Measurements from ENCODE around the gene PCDH9.
"Not testable (repeated sequence)": the region's sequence is repeated elsewhere in the genome, so short reads cannot be mapped to it uniquely, and the experiment has no call there.

The PCDH9 gene

GRCh38 chr13:66305961-66306617, 924.0 kb downstream of the PCDH9 start:
- H3K4me1 ChIP-seq (ENCODE audit: control insufficient read depth in 1 of 2, insufficient read depth in 1 of 2, low read depth in 1 of 2, low read length in 1 of 2) = no peaks in the 10 kb centered on the region
- H3K36me3 ChIP-seq = no peaks in the 10 kb centered on the region
- no peak overlapping the region for H3K4me3 ChIP-seq (ENCODE audit: low read depth in 1 of 2, low read length in 1 of 2)
- no peak overlapping the region for H3K27ac ChIP-seq
- H3K9me3 ChIP-seq = no peaks in the 10 kb centered on the region
- H3K27me3 ChIP-seq = no peaks in the 10 kb centered on the region
- TF ChIP-seq CTCF (IDR thresholded peaks at IDR 0.05) = no peak

DNA sequence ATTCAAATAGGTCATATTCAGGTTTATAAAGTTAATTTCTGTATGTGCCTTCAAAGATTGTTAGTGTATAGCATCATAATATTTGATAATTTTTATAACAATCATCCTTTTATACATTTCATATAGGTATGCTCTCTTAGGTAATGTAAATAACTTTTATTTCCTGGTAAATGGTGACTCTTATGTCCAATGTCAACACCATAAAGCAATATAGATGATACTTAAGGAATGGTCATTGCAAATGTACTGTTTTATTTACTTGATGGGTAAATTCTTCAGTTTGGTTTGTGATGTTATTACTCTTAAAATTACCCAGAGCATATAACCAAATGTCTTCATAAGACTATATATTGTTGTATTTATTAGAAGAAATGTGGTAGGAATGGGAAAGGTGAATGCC, 928.7 kb downstream of the PCDH9 start:
- Histone ChIP-seq H3K27me3 (no peaks in the 10 kb centered on the region), H3K4me1 (ENCODE audit: control insufficient read depth in 1 of 2, insufficient read depth in 1 of 2, low read depth in 1 of 2, low read length in 1 of 2) (no peaks in the 10 kb centered on the region), H3K4me3 (ENCODE audit: low read depth in 1 of 2, low read length in 1 of 2) (no peak overlapping the region), H3K36me3 (no peaks in the 10 kb centered on the region), H3K27ac (no peak overlapping the region), H3K9me3 (no peaks in the 10 kb centered on the region)
- no peak for TF ChIP-seq CTCF (IDR thresholded peaks at IDR 0.05)

DNA sequence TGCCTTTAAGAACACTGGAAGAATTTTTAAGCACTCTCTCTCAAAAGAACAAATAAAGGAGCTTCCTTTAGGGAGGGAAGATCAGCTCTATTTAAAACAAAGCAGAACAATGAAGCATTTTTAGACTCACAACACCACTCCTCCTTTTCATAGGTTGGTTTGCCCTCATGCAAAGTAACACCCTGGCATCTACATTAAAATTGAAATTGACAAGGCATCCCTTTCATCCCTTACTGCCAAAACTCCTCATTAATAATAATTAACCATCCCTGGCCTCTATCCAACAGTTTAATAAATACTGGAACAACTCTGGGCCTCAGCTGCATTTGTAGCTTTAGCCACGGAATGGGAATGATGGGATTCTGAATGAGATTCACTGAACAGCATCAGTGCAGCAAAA, 929.1 kb downstream of the PCDH9 start:
- H3K4me3 ChIP-seq (ENCODE audit: low read depth in 1 of 2, low read length in 1 of 2) = no peak overlapping the region
- no peaks in the 10 kb centered on the region for H3K9me3 ChIP-seq
- no peak overlapping the region for H3K27ac ChIP-seq
- H3K27me3 ChIP-seq = no peaks in the 10 kb centered on the region
- H3K36me3 ChIP-seq = no peaks in the 10 kb centered on the region
- TF ChIP-seq CTCF (IDR thresholded peaks at IDR 0.05) = no peak
- H3K4me1 ChIP-seq (ENCODE audit: control insufficient read depth in 1 of 2, insufficient read depth in 1 of 2, low read depth in 1 of 2, low read length in 1 of 2) = no peaks in the 10 kb centered on the region

DNA sequence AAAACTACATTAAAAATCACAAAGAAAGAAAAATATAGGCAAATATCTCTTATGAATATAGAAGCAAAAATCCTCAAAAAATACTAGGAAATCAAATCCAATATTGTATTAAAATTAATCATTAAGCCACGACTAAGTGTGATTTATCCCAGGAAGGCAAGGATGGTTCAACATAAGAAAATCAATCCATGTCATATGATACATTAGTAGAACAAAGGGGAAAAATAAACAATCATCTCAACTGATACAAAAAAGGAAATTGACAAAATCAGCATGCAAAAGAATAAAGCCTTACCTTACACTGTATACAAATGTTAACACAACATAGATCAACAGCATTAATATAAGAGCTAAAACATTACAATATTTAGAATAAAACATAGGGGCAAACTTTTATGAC, 933.3 kb downstream of the PCDH9 start:
- H3K27me3 ChIP-seq = no peaks in the 10 kb centered on the region
- no peak overlapping the region for H3K4me3 ChIP-seq (ENCODE audit: low read depth in 1 of 2, low read length in 1 of 2)
- H3K27ac ChIP-seq = no peak overlapping the region
- H3K36me3 ChIP-seq = no peaks in the 10 kb centered on the region
- TF ChIP-seq CTCF (IDR thresholded peaks at IDR 0.05) = no peak
- no peaks in the 10 kb centered on the region for H3K9me3 ChIP-seq
- H3K4me1 ChIP-seq (ENCODE audit: control insufficient read depth in 1 of 2, insufficient read depth in 1 of 2, low read depth in 1 of 2, low read length in 1 of 2) = no peaks in the 10 kb centered on the region

DNA sequence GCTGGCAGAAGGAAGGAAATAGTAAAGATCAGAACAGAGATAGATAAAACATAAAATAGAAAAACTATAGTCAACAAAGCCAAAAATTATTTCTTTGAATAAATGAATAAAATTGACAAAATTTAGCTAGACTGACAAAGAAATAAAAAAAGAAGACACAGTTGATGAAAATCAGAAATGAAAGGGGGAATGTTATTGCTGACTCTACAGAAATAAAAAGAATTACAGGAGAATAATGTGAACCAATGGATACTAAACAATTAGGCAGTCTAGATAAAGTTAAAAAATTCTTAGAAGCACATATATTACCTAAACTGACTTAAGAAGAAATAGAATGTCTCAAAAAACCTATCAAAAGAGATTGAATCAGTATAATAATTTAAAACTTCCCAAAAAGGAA, 933.8 kb downstream of the PCDH9 start:
- H3K27me3 ChIP-seq = no peaks in the 10 kb centered on the region
- no peak overlapping the region for H3K27ac ChIP-seq
- H3K36me3 ChIP-seq = no peaks in the 10 kb centered on the region
- no peaks in the 10 kb centered on the region for H3K9me3 ChIP-seq
- no peak overlapping the region for H3K4me3 ChIP-seq (ENCODE audit: low read depth in 1 of 2, low read length in 1 of 2)
- H3K4me1 ChIP-seq (ENCODE audit: control insufficient read depth in 1 of 2, insufficient read depth in 1 of 2, low read depth in 1 of 2, low read length in 1 of 2) = no peaks in the 10 kb centered on the region
- TF ChIP-seq CTCF (IDR thresholded peaks at IDR 0.05) = no peak

DNA sequence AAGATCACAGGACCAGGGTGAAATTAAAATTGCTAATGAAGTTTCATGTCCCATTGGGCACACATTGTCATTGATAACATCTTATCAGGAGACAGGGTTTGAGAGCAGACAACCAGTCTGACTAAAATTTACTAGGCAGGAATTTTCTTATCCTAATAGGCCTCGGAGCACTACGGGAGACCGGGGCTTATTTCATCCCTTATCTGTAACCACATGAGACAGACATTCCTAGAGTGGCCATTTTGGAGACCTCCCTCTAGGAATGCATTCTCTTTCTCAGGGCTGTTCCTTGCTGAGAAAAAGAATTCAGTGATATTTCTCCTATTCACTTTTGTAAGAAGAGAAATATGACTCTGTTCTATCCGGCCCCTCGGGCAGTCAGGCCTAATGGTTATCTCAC, 943.3 kb downstream of the PCDH9 start:
- not testable (repeated sequence) for H3K4me1 ChIP-seq (ENCODE audit: control insufficient read depth in 1 of 2, insufficient read depth in 1 of 2, low read depth in 1 of 2, low read length in 1 of 2); H3K36me3 ChIP-seq; H3K9me3 ChIP-seq; H3K4me3 ChIP-seq (ENCODE audit: low read depth in 1 of 2, low read length in 1 of 2); H3K27me3 ChIP-seq; H3K27ac ChIP-seq
